ENCODE results near the gene SUN1. TPM values are rescaled to one million over a fixed set of nuclear protein-coding genes. Genes with fewer than 3 reads are reported as not detected.

The SUN1 gene
- total RNA-seq, 1 experiment from 2014 or later, result 181 TPM

DNA sequence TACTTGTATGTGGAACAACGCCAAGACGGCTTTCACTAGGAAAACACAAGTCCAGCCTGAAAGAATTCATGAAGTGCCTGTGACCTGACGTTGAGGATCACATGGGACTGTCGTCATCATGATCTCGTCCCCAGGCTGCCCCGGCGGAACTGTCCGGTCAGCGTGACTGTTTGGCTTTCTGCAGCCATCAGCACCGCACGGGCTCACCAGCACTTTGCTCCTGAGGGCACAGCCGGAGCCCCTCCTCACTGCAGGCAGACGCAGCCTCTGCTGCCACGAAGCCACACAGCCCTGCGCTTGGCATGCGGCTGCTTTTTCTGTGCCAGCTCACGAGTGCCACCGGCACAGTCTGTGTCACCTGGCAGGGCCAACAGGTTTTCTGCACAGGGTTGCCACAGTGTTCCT lies 34.7 kb downstream of the SUN1 start:
- DNase-seq (ENCODE audit: low read depth, low spot score) (no peak), ATAC-seq (0 out of 2 replicates have a peak, but pooled peaks have one; percentile 7)
- Histone ChIP-seq H3K4me1 (ENCODE audit: control insufficient read depth in 1 of 2, insufficient read depth in 2 of 2, low read length in 2 of 2) (peaks cover 0 to 4% of the 10 kb centered on the region in 2 experiments; a peak in 1 of 4 replicates), H3K9me3 (ENCODE audit: control insufficient read depth in 1 of 2, insufficient read depth in 1 of 2, low read depth in 1 of 2, low read length in 2 of 2) (no peaks in the 10 kb centered on the region), H4K20me1 (ENCODE audit: insufficient read depth) (no peaks in the 10 kb centered on the region), H3K27me3 (ENCODE audit: insufficient read depth, low read length) (no peaks in the 10 kb centered on the region), H3K79me2 (ENCODE audit: insufficient read depth, low read length) (peaks cover 12% of the 10 kb centered on the region; the same call in 1 of the 2 replicates), H3K9me2 (ENCODE audit: insufficient read depth) (no peaks in the 10 kb centered on the region), H3K4me3 (replicated peaks in 1 of 2; ENCODE audit: low read depth in 1 of 2, low read length in 2 of 2) (no peak overlapping the region), H3K9ac (ENCODE audit: low read length) (no peak overlapping the region), H3K36me3 (ENCODE audit: control insufficient read depth in 1 of 2, insufficient read depth in 2 of 2, low read length in 2 of 2) (peaks cover 31 to 35% of the 10 kb centered on the region in 2 experiments), H3K4me2 (ENCODE audit: low read length) (no peak overlapping the region), H3K27ac (ENCODE audit: low read depth, low read length) (0 out of 2 replicates have a peak overlapping the region, but pooled peaks have one; percentile 18), H2AFZ (ENCODE audit: low read depth, low read length, poor library complexity, severe bottlenecking) (no peak overlapping the region)
- RAD21 ChIA-PET (ENCODE audit: low non-redundant PET in 1 of 2, low total read pairs in 2 of 2, uncharacterized antibody in 2 of 2, unreplicated experiment in 2 of 2), result no interaction called here
- intact Hi-C loops (cut with micrococcal nuclease), result no loop called here
- CTCF ChIA-PET, result no interaction called here
- no TSS peak for BruUV-seq (replicated peaks)
- no peak for TF ChIP-seq POLR2A (IDR thresholded peaks at IDR 0.05; ENCODE audit: borderline replicate concordance, extremely low read depth, insufficient read depth, insufficient read length)
- TF ChIP-seq ZBTB33 (IDR thresholded peaks at IDR 0.05; ENCODE audit: extremely low read depth, insufficient replicate concordance, low read length), result no peak
- TF ChIP-seq RAD21 (IDR thresholded peaks at IDR 0.05; ENCODE audit: low read depth), result no peak
- TF ChIP-seq EZH2 (IDR thresholded peaks at IDR 0.05), result no peak
- TF ChIP-seq REST (IDR thresholded peaks at IDR 0.05; ENCODE audit: low read depth), result no peak
- TF ChIP-seq YY1 (IDR thresholded peaks at IDR 0.05; ENCODE audit: extremely low read depth, insufficient replicate concordance, low read depth, low read length), result no peak
- no peak for TF ChIP-seq SP1 (IDR thresholded peaks at IDR 0.05; ENCODE audit: low read depth)
- TF ChIP-seq SIN3A (IDR thresholded peaks at IDR 0.05; ENCODE audit: low read depth), result no peak
- no peak for TF ChIP-seq EGR1 (IDR thresholded peaks at IDR 0.05; ENCODE audit: low read depth)
- no peak for TF ChIP-seq CTCF (IDR thresholded peaks at IDR 0.05 in 2 of 3, conservative IDR thresholded peaks at IDR 0.05 in 1 of 3; ENCODE audit: borderline replicate concordance in 1 of 3, insufficient read depth in 1 of 3, low read depth in 2 of 3, low read length in 2 of 3)
- TF ChIP-seq POLR2AphosphoS5 (IDR thresholded peaks at IDR 0.05; ENCODE audit: low read depth, low read length), result no peak
- no peak for TF ChIP-seq FOSL1 (IDR thresholded peaks at IDR 0.05; ENCODE audit: low read depth)
- no peak for TF ChIP-seq CEBPB (IDR thresholded peaks at IDR 0.05; ENCODE audit: low read depth)
- no peak for TF ChIP-seq ZNF274 (IDR thresholded peaks at IDR 0.05; ENCODE audit: low read depth, low read length)
- TF ChIP-seq MAX (IDR thresholded peaks at IDR 0.05), result no peak
- no peak for TF ChIP-seq SRF (IDR thresholded peaks at IDR 0.05; ENCODE audit: low read depth)
- no peak for TF ChIP-seq ZFX (IDR thresholded peaks at IDR 0.05)
- TF ChIP-seq ELF1 (IDR thresholded peaks at IDR 0.05; ENCODE audit: borderline replicate concordance, low read depth), result no peak
- no peak for TF ChIP-seq EZH2phosphoT487 (IDR thresholded peaks at IDR 0.05; ENCODE audit: borderline replicate concordance)
- TF ChIP-seq JUND (IDR thresholded peaks at IDR 0.05), result no peak
- POLR2A ChIA-PET, result no interaction called here
